Lung (tissue), 12 donors: ENCODE measurements around the gene NFE2L2. TPM values are rescaled to one million over a fixed set of nuclear protein-coding genes. Genes with fewer than 3 reads are reported as not detected.
"Not testable (repeated sequence)": the region's sequence is repeated elsewhere in the genome, so short reads cannot be mapped to it uniquely, and the experiment has no call there.

ENCODE experiments used
- ATAC-seq: fragments of 200-7000 bp; cut with Tn5 transposase; one replicate; pipeline ENCODE4 v1.9.1; 2020; ENCODE audit warnings: moderate number of reproducible peaks; ENCODE audit not compliant: insufficient read depth, low FRiP score
- DNase-seq, 3 donors: peaks; one replicate each; pipeline ENCODE4 v3.0.0-alpha.2; 2013 to 2017
- H3K27ac ChIP-seq, 2 donors: one replicate each; pipeline ENCODE4 v1.5.1; 2013; ENCODE audit warnings: mild to moderate bottlenecking in 2 of 2, moderate library complexity in 2 of 2, control low read depth in 1 of 2, inconsistent platforms in 1 of 2, low read depth in 1 of 2, low read length in 1 of 2
- H3K27me3 ChIP-seq, 3 donors: one replicate each; pipeline ENCODE4 v1.5.1; 2013; ENCODE audit warnings: low read length in 2 of 3; ENCODE audit not compliant: control insufficient read depth in 3 of 3, insufficient read depth in 3 of 3
- H3K36me3 ChIP-seq, 4 donors: one replicate each; pipeline ENCODE4 v1.5.1; 2013; ENCODE audit warnings: low read length in 4 of 4, mild to moderate bottlenecking in 1 of 4, moderate library complexity in 1 of 4; ENCODE audit not compliant: control insufficient read depth in 4 of 4, insufficient read depth in 4 of 4
- H3K4me1 ChIP-seq, 5 donors: one replicate each; pipeline ENCODE4 v1.5.1; 2013; ENCODE audit warnings: low read length in 5 of 5, mild to moderate bottlenecking in 2 of 5, moderate library complexity in 1 of 5; ENCODE audit not compliant: control insufficient read depth in 5 of 5, insufficient read depth in 5 of 5
- H3K4me3 ChIP-seq: one replicate; pipeline ENCODE4 v1.5.1; 2013; ENCODE audit warnings: mild to moderate bottlenecking, control low read depth, moderate library complexity
- H3K9ac ChIP-seq, 2 donors: one replicate each; pipeline ENCODE4 v1.5.1; 2013; ENCODE audit warnings: low read length in 2 of 2, control low read depth in 1 of 2; ENCODE audit not compliant: insufficient read depth in 1 of 2
- H3K9me3 ChIP-seq, 4 donors: one replicate each; pipeline ENCODE4 v1.5.1; 2013; ENCODE audit warnings: low read length in 3 of 4, mild to moderate bottlenecking in 1 of 4, moderate library complexity in 1 of 4; ENCODE audit not compliant: control insufficient read depth in 4 of 4, insufficient read depth in 3 of 4
- WGBS, 2 donors: extraction: QIAGEN DNeasy Blood & Tissue Kit; methylation state at CpG; one replicate each; pipeline ENCODE4 v1.1.7; 2013; 5-methylcytosine and 5-hydroxymethylcytosine counted together
- polyA plus RNA-seq, 2 donors: library from polyadenylated mRNA; stranded (reverse); fragments of 200-250 nt; gene quantifications; one replicate each; pipeline ENCODE4 v1.2.1, GENCODE V29; 2013
- total RNA-seq, 2 donors: library from RNA; depleted of rRNA in 1 of 2; stranded (reverse); fragments of >200 nt in 1 of 2; gene quantifications; one replicate each; pipeline ENCODE4 v1.2.1, GENCODE V29; 2014 to 2021
- TF ChIP-seq, protein P1 (sequence below): IDR thresholded peaks from 2 replicates; pipeline ENCODE4 v1.5.1; 2012; ENCODE audit warnings: mild to moderate bottlenecking; ENCODE audit errors: control extremely low read depth, extremely low read depth
- donor health status: control.
- donor health status: control.
- donor health status: Bipolar disorder and iron deficiency.
- donor health status: healthy.
- donor health status: DM: yes; HTN: yes; CAD: no.

The NFE2L2 gene
- total and polyA plus RNA-seq, 4 donors: 45.5 to 145 (median 80.6) TPM

DNA sequence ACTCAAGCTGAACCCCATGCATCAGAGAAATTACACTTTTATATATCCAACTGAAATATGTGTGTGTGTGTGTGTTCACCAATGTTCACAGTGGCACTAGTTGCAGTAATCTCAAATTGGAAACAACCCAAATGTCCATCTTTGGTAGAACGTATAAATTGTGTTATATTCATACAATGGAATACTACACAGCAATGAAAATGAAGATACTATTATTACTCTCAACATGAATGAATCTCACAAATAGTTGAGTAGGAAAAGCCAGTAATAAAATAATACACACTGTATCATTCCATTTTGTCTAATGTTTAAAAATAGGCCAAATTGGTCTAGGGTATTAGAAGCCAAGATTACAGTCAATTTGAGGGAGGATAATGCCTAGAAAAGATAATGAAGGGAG lies 48.0 kb upstream of the NFE2L2 start:
- Histone ChIP-seq H3K36me3 (no peaks in the 10 kb centered on the region), H3K27me3 (no peaks in the 10 kb centered on the region), H3K9me3 (no peaks in the 10 kb centered on the region), H3K27ac (no peak overlapping the region), H3K9ac (no peak overlapping the region), H3K4me1 (peaks cover 0 to 8% (median 0%) of the 10 kb centered on the region in 5 donors), H3K4me3 (no peak overlapping the region)
- DNase-seq (no peak), ATAC-seq (no peak)
- TF ChIP-seq, protein P1, sequence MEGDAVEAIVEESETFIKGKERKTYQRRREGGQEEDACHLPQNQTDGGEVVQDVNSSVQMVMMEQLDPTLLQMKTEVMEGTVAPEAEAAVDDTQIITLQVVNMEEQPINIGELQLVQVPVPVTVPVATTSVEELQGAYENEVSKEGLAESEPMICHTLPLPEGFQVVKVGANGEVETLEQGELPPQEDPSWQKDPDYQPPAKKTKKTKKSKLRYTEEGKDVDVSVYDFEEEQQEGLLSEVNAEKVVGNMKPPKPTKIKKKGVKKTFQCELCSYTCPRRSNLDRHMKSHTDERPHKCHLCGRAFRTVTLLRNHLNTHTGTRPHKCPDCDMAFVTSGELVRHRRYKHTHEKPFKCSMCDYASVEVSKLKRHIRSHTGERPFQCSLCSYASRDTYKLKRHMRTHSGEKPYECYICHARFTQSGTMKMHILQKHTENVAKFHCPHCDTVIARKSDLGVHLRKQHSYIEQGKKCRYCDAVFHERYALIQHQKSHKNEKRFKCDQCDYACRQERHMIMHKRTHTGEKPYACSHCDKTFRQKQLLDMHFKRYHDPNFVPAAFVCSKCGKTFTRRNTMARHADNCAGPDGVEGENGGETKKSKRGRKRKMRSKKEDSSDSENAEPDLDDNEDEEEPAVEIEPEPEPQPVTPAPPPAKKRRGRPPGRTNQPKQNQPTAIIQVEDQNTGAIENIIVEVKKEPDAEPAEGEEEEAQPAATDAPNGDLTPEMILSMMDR: no peak
- WGBS, 2 donors: 91 to 100% methylated on average over 1 of the region's 1 CpG

DNA sequence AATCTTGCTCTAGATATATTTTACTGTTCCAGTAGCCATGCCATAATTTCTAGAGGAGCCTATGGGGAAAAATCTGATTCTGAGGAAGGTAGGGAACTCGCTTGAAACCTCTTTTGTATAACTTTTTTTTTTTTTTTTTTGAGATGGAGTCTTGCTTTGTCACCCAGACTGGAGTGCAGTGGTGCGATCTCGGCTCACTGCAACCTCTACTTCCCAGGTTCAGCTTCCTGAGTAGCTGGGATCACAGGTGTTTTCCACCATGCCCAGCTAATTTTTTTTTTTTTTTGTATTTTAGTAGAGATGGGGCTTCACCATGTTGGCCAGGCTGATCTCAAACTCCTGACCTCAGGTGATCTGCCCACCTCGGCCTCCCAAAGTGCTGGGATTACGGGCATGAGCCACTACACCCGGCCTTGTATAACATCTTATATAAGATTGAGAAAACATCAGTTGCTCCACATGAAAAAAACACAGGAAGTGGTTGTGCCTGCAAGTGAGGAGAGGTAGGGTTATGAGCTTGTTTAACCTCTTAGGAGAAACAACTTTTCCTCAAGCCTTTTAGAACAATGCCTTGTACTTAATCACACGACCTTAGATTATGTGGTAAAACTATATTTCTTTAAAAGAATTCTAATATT lies 45.3 kb upstream of the NFE2L2 start:
- H3K27ac ChIP-seq, H3K4me1 ChIP-seq, H3K4me3 ChIP-seq, H3K27me3 ChIP-seq, H3K9ac ChIP-seq, DNase-seq, H3K36me3 ChIP-seq, ATAC-seq, H3K9me3 ChIP-seq: not testable (repeated sequence)
- WGBS, 2 donors: 30 to 62% methylated on average over 7 of the region's 7 CpGs

DNA sequence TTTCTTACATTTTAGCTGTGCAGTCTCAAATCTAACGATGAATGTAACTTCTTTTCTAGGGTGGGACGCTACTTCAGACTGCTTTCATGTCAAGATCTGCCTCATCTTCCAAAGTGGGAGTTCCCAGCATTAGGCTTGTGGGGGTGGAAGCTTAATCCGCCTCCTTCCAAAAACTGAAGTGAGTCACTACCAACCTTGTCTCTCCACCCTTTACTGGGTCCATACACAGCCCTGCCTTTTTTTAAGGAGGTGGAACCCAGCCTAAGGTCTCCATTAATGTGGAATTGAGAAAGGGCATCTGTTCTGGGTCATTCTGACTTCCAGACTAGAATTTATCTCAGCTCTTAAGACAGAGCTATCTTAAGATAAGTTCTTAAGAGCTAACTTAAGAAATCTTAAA lies 42.0 kb upstream of the NFE2L2 start:
- no peaks in the 10 kb centered on the region for H3K27me3 ChIP-seq
- TF ChIP-seq, protein P1: no peak
- no peak overlapping the region for H3K9ac ChIP-seq
- DNase-seq (no peak), ATAC-seq (peak; percentile 34)
- 88 to 93% methylated on average over 3 of the region's 3 CpGs for WGBS, 2 donors
- no peaks in the 10 kb centered on the region for H3K4me1 ChIP-seq
- H3K4me3 ChIP-seq: no peak overlapping the region
- no peaks in the 10 kb centered on the region for H3K9me3 ChIP-seq
- no peak overlapping the region for H3K27ac ChIP-seq
- no peaks in the 10 kb centered on the region for H3K36me3 ChIP-seq

DNA sequence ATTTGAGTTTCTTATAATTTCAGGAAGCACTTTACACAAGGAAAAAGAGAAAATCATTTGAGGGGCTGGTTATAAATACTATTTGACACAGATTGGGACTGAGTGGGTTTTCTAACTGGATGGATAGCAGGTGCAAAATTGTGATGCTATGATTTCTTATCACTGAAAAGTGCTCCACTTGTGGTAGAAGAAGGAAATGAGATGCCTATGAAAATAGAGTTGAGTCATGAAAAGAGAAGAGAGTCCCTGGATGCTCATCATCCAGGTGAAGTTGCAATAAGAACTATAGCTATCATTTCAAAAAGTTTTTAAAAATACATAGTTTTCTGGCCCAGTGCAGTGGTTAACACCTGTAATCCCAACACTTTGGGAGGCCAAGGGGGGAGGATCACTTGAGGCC lies 39.4 kb upstream of the NFE2L2 start:
- no peak overlapping the region for H3K9ac ChIP-seq
- DNase-seq (no peak), ATAC-seq (no peak)

More for the DNA sequence above, 39.4 kb upstream of the NFE2L2 start:
- H3K4me1 ChIP-seq: no peaks in the 10 kb centered on the region
- H3K27ac ChIP-seq: no peak overlapping the region
- no peak overlapping the region for H3K4me3 ChIP-seq
- no peaks in the 10 kb centered on the region for H3K27me3 ChIP-seq
- no peaks in the 10 kb centered on the region for H3K9me3 ChIP-seq
- H3K36me3 ChIP-seq: no peaks in the 10 kb centered on the region
- TF ChIP-seq, protein P1: no peak
